ENCODE results near the gene ZNF284. TPM values are rescaled to one million over a fixed set of nuclear protein-coding genes. Genes with fewer than 3 reads are reported as not detected.

ZNF284 gene
- total RNA-seq, 1 experiment from 2014 or later, result 2.6 TPM

DNA sequence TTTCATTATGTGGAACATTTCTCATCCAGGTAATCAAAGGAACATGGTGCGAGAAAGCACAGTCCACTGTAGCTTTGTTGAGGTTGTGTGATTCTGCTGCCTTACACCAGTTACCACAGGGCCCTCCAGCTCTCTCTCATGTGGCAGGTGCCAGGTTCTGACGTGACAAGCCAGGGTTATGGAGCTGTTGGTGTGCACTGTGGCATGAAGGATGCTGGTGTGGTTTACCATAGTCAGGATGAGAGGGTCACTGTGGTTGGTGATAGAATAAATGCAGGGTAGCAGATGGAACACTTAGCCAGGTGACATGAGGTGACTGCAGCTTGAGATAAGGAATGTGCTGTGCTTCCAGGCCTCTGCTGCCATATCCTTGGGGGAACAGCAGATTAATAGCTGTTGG lies 12.7 kb upstream of the ZNF284 start:
- H3K4ac ChIP-seq (ENCODE audit: low read depth, low read length), result no peak overlapping the region
- no peaks in the 10 kb centered on the region for H3K4me1 Mint-ChIP-seq
- H3K18ac ChIP-seq (ENCODE audit: insufficient read length, low read depth, low read length), result no peak overlapping the region
- no CpG with 5 or more reads among the region's 2 CpGs for WGBS (ENCODE audit: extremely low coverage, insufficient read length, low lambda C conversion rate)
- no peaks in the 10 kb centered on the region for H4K20me1 ChIP-seq (ENCODE audit: control insufficient read depth, insufficient read depth, insufficient read length)
- H3K9me3 Mint-ChIP-seq, result peaks cover 0 to 30% of the 10 kb centered on the region in 2 experiments; a peak in 3 of 5 replicates
- no peak overlapping the region for H2BK5ac ChIP-seq (ENCODE audit: insufficient read length, low read length)
- no peaks in the 10 kb centered on the region for H3K4me1 ChIP-seq (ENCODE audit: insufficient read depth, low read length)
- H3K79me2 ChIP-seq (ENCODE audit: insufficient read depth, low read length), result no peaks in the 10 kb centered on the region
- no peak for DNase-seq
- no peak overlapping the region for H2BK120ac ChIP-seq (ENCODE audit: low read depth, low read length, poor library complexity, severe bottlenecking)
- H3T11ph ChIP-seq (ENCODE audit: low read length), result no peak overlapping the region
- no peak overlapping the region for H2AK5ac ChIP-seq (ENCODE audit: insufficient read length, low read length)
- no peak overlapping the region for H2BK12ac ChIP-seq (ENCODE audit: insufficient read length, low read depth, low read length)
- no peak overlapping the region for H3K14ac ChIP-seq (ENCODE audit: insufficient read depth, low read length)
- no peak overlapping the region for H3K27ac Mint-ChIP-seq
- H3K9me3 ChIP-seq (ENCODE audit: control insufficient read depth, low read depth, low read length), result no peaks in the 10 kb centered on the region
- H3K4me3 Mint-ChIP-seq, result no peak overlapping the region
- peaks cover 84 to 88% (median 84%) of the 10 kb centered on the region in 3 experiments for H3K36me3 Mint-ChIP-seq (ENCODE audit: insufficient read depth in 1 of 3, low read depth in 3 of 3)
- no peak overlapping the region for H3K56ac ChIP-seq (ENCODE audit: insufficient read length, low read depth, low read length)
- no peak overlapping the region for H3K4me2 ChIP-seq (ENCODE audit: insufficient read depth, insufficient read length, low read length)
- H2AFZ ChIP-seq (ENCODE audit: low read length), result no peak overlapping the region
- H3K27me3 Mint-ChIP-seq (ENCODE audit: low read depth), result no peaks in the 10 kb centered on the region
- H3K23ac ChIP-seq (ENCODE audit: insufficient read length, low read depth, low read length), result no peak overlapping the region
- no peak overlapping the region for H4K91ac ChIP-seq (ENCODE audit: insufficient read length, low read depth, low read length)
- H3K27me3 ChIP-seq (ENCODE audit: insufficient read depth, low read length), result no peaks in the 10 kb centered on the region
- H4K8ac ChIP-seq (replicated peaks; ENCODE audit: insufficient read length, low read depth, low read length), result no peak overlapping the region
- H3K79me1 ChIP-seq (ENCODE audit: insufficient read depth, low read depth, low read length, poor library complexity, severe bottlenecking), result no peaks in the 10 kb centered on the region
- TF ChIP-seq, protein P1, sequence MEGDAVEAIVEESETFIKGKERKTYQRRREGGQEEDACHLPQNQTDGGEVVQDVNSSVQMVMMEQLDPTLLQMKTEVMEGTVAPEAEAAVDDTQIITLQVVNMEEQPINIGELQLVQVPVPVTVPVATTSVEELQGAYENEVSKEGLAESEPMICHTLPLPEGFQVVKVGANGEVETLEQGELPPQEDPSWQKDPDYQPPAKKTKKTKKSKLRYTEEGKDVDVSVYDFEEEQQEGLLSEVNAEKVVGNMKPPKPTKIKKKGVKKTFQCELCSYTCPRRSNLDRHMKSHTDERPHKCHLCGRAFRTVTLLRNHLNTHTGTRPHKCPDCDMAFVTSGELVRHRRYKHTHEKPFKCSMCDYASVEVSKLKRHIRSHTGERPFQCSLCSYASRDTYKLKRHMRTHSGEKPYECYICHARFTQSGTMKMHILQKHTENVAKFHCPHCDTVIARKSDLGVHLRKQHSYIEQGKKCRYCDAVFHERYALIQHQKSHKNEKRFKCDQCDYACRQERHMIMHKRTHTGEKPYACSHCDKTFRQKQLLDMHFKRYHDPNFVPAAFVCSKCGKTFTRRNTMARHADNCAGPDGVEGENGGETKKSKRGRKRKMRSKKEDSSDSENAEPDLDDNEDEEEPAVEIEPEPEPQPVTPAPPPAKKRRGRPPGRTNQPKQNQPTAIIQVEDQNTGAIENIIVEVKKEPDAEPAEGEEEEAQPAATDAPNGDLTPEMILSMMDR (conservative IDR thresholded peaks at IDR 0.05), result no peak
- H3K27ac ChIP-seq (ENCODE audit: insufficient read length, low read depth, low read length), result no peak overlapping the region
- H4K5ac ChIP-seq (ENCODE audit: insufficient read length, low read depth, low read length), result no peak overlapping the region
- H2BK15ac ChIP-seq (ENCODE audit: low read depth, low read length), result no peak overlapping the region
- H2BK20ac ChIP-seq (ENCODE audit: low read depth, low read length, poor library complexity, severe bottlenecking), result no peak overlapping the region
- no peak overlapping the region for H3K9ac ChIP-seq (ENCODE audit: extremely low read depth, insufficient read length, low read length)
- H3K23me2 ChIP-seq (ENCODE audit: insufficient read length, low read depth, low read length, poor library complexity, severe bottlenecking), result no peaks in the 10 kb centered on the region

Measured in H9 (cell line).